ENCODE results near the gene SMIM5. TPM values are rescaled to one million over a fixed set of nuclear protein-coding genes. Genes with fewer than 3 reads are reported as not detected.
A peak's percentile ranks its signal among the peaks of the same experiment; 100 is the strongest.

Gene SMIM5
- total RNA-seq, 6 donors from 2014 or later: 1.9 to 7.3 (median 3.3) TPM

DNA sequence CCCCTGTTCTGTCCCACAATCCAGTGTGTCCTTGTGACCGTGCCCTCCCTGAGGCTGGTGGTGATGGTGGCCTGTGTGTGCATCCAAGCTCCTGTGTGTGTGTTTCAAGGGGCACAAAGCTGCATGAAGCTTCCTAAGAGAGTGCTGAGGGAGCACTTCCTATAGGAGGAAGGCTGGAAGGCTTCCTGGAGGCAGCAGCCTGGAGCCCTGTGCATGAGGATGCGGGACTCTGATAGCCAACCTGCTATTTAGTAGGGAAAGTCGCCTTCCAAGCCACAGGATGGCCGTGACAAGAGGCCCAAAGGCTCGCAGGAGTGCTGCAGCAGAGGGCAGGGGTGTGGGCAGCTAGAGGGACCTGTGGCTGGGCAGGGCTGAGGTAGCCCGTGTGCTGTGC, 37.3 kb upstream of the SMIM5 start:
- Histone ChIP-seq H3K36me3 (peaks cover 0 to 12% (median 4%) of the 10 kb centered on the region in 4 donors), H3K4me3 (no peak overlapping the region), H3K9me3 (no peaks in the 10 kb centered on the region), H3K27ac (no peak overlapping the region), H3K27me3 (no peaks in the 10 kb centered on the region), H3K4me1 (no peaks in the 10 kb centered on the region)
- no peak for ATAC-seq (ENCODE audit: low FRiP score in 2 of 2)
- DNase-seq: no peak
- no peak for TF ChIP-seq POLR2AphosphoS5 (IDR thresholded peaks at IDR 0.05)
- no peak for TF ChIP-seq POLR2A (IDR thresholded peaks at IDR 0.05)
- TF ChIP-seq EP300 (IDR thresholded peaks at IDR 0.05): no peak
- TF ChIP-seq, protein P1, sequence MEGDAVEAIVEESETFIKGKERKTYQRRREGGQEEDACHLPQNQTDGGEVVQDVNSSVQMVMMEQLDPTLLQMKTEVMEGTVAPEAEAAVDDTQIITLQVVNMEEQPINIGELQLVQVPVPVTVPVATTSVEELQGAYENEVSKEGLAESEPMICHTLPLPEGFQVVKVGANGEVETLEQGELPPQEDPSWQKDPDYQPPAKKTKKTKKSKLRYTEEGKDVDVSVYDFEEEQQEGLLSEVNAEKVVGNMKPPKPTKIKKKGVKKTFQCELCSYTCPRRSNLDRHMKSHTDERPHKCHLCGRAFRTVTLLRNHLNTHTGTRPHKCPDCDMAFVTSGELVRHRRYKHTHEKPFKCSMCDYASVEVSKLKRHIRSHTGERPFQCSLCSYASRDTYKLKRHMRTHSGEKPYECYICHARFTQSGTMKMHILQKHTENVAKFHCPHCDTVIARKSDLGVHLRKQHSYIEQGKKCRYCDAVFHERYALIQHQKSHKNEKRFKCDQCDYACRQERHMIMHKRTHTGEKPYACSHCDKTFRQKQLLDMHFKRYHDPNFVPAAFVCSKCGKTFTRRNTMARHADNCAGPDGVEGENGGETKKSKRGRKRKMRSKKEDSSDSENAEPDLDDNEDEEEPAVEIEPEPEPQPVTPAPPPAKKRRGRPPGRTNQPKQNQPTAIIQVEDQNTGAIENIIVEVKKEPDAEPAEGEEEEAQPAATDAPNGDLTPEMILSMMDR (IDR thresholded peaks at IDR 0.05): no peak
- WGBS, 2 donors: 90% methylated on average over 5 to 6 of the region's 6 CpGs

DNA sequence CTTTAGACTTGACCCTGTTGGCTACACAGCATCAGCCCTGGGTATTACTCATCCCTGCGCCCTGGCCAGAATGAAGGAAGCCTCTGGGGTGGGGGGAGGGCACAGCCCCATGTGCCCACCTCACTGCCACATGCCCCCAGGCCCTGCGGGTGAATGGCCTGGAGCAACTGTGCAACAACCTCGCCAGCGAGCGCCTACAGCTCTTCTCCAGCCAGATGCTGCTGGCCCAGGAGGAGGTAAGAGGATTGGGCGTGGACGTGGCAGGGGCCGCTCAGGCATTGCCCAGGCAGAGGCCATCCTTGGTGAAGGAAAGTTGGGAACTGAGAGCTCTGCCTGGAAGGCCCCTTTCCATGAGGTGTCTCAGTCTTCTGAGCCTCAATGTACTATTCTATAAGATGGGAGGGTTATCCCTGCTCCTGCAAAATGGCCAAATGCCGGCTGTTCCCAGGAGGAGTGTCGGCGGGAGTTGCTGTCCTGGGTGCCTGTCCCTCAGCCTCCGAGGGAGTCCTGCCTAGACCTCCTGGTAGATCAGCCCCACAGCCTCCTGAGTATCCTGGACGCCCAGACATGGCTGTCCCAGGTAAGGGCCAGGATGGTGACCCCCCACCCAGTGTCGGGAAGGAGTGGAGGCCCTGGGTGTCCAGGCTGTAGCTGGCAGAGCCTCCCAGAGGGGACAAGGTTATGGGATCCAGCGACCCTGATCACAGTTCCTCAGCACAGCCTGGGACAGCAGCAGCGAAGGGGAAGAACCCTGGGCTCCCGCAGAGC, 36.7 kb upstream of the SMIM5 start:
- 91 to 92% methylated on average over 13 to 17 of the region's 17 CpGs for WGBS, 2 donors
- Histone ChIP-seq H3K36me3 (peaks cover 0 to 6% (median 3%) of the 10 kb centered on the region in 4 donors), H3K27ac (no peak overlapping the region), H3K27me3 (no peaks in the 10 kb centered on the region), H3K4me1 (no peaks in the 10 kb centered on the region), H3K9me3 (no peaks in the 10 kb centered on the region), H3K4me3 (no peak overlapping the region)
- DNase-seq (no peak), ATAC-seq (ENCODE audit: low FRiP score in 2 of 2) (no peak)
- TF ChIP-seq, protein P1 (IDR thresholded peaks at IDR 0.05): no peak
- TF ChIP-seq POLR2A (IDR thresholded peaks at IDR 0.05) (no peak), EP300 (IDR thresholded peaks at IDR 0.05) (no peak), POLR2AphosphoS5 (IDR thresholded peaks at IDR 0.05) (no peak)

DNA sequence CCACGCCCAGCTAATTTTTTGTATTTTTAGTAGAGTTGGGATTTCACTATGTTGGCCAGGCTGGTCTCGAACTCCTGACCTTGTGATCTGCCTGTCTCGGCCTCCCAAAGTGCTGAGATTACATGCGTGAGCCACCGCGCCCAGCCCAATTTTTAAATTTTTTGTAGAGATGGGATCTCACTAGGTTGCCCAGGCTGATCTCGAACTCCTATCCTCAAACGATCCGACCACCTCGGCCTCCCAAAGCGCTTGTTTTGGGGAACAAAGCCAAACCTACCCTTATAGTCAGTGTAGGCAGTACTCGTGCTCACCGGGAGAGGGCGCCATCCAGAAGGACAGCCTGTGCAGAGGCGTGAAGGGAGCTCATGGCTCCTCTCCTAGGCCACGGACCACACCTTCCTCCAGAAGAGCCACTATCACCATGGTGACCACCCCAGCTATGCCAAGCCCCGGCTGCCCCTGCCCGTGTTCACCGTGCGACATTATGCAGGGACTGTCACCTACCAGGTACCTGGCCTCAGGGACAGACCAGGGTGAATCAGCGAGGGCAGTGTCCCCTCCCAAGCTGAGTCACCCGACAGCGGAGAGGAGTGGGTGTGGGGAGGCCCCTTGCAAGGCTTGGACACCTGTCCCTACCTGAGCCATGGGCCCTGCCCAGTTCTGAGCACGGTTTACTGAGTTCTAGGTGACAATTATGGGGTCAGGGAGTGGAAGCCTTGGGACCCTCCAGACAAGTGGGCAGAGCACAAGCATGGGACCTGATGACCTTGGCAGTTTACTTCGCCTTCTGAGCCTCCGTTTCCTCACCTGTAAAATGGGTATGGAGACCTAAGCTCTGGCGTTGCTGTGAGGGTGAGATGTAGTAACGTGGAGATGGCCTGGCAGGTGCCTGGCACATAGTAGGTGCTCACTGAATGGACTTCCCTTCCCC, 31.9 kb upstream of the SMIM5 start:
- Histone ChIP-seq H3K36me3 (peaks cover 0 to 3% (median 0%) of the 10 kb centered on the region in 4 donors), H3K4me3 (no peak overlapping the region), H3K27me3 (no peaks in the 10 kb centered on the region), H3K27ac (no peak overlapping the region), H3K4me1 (peaks cover 0 to 13% (median 0%) of the 10 kb centered on the region in 4 donors), H3K9me3 (no peaks in the 10 kb centered on the region)
- peak; percentile 75 to 81 for ATAC-seq (ENCODE audit: low FRiP score in 2 of 2)
- TF ChIP-seq POLR2A (IDR thresholded peaks at IDR 0.05): no peak
- TF ChIP-seq, protein P1 (IDR thresholded peaks at IDR 0.05): peak; percentile 60 to 78 (median 66)
- WGBS, 2 donors: 72 to 73% methylated on average over 19 to 28 of the region's 28 CpGs
- DNase-seq: peak in 1 of 2 donors; percentile 71

DNA sequence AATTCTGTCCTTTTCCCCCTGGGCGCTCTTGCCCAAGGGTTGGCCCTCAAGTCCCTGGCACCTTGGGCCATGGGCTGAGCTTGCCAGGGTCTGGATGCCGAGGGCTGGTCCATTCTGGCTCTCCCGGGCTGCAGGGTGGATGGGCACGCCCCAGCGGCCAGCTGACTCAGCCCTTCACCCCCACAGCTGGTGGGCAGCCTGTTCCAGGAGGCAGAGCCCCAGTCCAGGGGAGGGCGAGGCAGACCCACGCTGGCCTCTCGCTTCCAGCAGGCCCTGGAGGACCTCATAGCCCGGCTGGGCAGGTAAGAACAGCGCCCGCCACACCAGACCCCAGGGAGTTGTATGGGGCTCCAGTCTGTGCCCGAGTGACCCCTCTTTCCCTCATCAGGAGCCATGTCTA, 30.6 kb upstream of the SMIM5 start:
- no peak overlapping the region for H3K4me3 ChIP-seq
- WGBS, 2 donors: 90 to 100% methylated on average over 2 to 12 of the region's 12 CpGs
- no peaks in the 10 kb centered on the region for H3K9me3 ChIP-seq
- H3K36me3 ChIP-seq: peaks cover 0 to 11% (median 0%) of the 10 kb centered on the region in 4 donors
- H3K27ac ChIP-seq: no peak overlapping the region
- TF ChIP-seq POLR2A (IDR thresholded peaks at IDR 0.05) (no peak), POLR2AphosphoS5 (IDR thresholded peaks at IDR 0.05) (no peak), EP300 (IDR thresholded peaks at IDR 0.05) (no peak)
- TF ChIP-seq, protein P1 (IDR thresholded peaks at IDR 0.05): no peak
- H3K27me3 ChIP-seq: no peaks in the 10 kb centered on the region
- DNase-seq: peak in 1 of 2 donors; percentile 69
- peaks cover 0 to 13% (median 0%) of the 10 kb centered on the region in 4 donors for H3K4me1 ChIP-seq
- ATAC-seq (ENCODE audit: low FRiP score in 2 of 2): peak in 1 of 2 donors; percentile 9
